Uterus (tissue), 4 donors: ENCODE data around the gene ADAMTS15. TPM values are rescaled to one million over a fixed set of nuclear protein-coding genes. Genes with fewer than 3 reads are reported as not detected.

Source experiments
- DNase-seq, 2 donors: peaks; one replicate each; pipeline ENCODE4 v3.0.0-alpha.2; 2019 to 2020
- H3K27ac ChIP-seq, 2 donors: fragments of 200-600 bp; sonication (generic); 1 replicate in 1 of 2; 2 replicates in 1 of 2; pipeline ENCODE4 v1.5.1; 2016 to 2018
- H3K27me3 ChIP-seq, 2 donors: fragments of 200-600 bp; sonication (generic); one replicate each; pipeline ENCODE4 v1.5.1; 2018 to 2019; ENCODE audit warnings: control low read depth in 1 of 2
- H3K36me3 ChIP-seq, 2 donors: fragments of 200-600 bp; sonication (generic); one replicate each; pipeline ENCODE4 v1.5.1; 2019; ENCODE audit warnings: control low read depth in 1 of 2
- H3K4me1 ChIP-seq, 2 donors: fragments of 200-600 bp; sonication (generic); one replicate each; pipeline ENCODE4 v1.5.1; 2018 to 2019; ENCODE audit warnings: control low read depth in 1 of 2
- H3K4me3 ChIP-seq, 2 donors: fragments of 200-600 bp; sonication (generic); 1 replicate in 1 of 2; 2 replicates in 1 of 2; pipeline ENCODE4 v1.5.1; 2018 to 2019; ENCODE audit warnings: mild to moderate bottlenecking in 1 of 2
- H3K9me3 ChIP-seq, 2 donors: fragments of 200-600 bp; sonication (generic); one replicate each; pipeline ENCODE4 v1.5.1; 2019; ENCODE audit warnings: control low read depth in 1 of 2
- CTCF ChIP-seq, 4 experiments: fragments of 200-600 bp in 2 of 4; fragments of 450-650 bp in 2 of 4; sonication (generic) in 2 of 4; IDR thresholded peaks; one replicate each; pipeline ENCODE4 v1.5.1; 2016 to 2019; ENCODE audit warnings: antibody characterized with exemption in 4 of 4, mild to moderate bottlenecking in 2 of 4, moderate library complexity in 1 of 4
- POLR2A ChIP-seq, 2 donors: fragments of 450-650 bp; IDR thresholded peaks; one replicate each; pipeline ENCODE4 v1.6.1; 2016; ENCODE audit warnings: antibody characterized with exemption in 2 of 2, mild to moderate bottlenecking in 1 of 2, moderate library complexity in 1 of 2
- intact Hi-C: fragments of 100-400 bp; cut with DNase I; formaldehyde crosslinking; loops from one replicate; pipeline ENCODE4 v1.15.1; 2023; ENCODE audit warnings: low total_unique reads
- total RNA-seq, 4 donors: library from RNA; depleted of rRNA in 3 of 4; stranded (reverse); fragments of >200 nt in 3 of 4; gene quantifications; one replicate each; pipeline versions ENCODE4 v1.1.0 to v1.2.4, GENCODE V29; 2014 to 2023
- donor health status: DM: yes; HTN: yes; CAD: no.

The ADAMTS15 gene
- total RNA-seq, 4 donors from 2014 or later, result 2.0 to 16.6 (median 6.1) TPM

GRCh38 chr11:130414107-130415080 lies 34.1 kb upstream of the ADAMTS15 start:
- Histone ChIP-seq H3K4me1 (no peaks in the 10 kb centered on the region), H3K36me3 (no peaks in the 10 kb centered on the region), H3K9me3 (no peaks in the 10 kb centered on the region), H3K27ac (no peak overlapping the region), H3K4me3 (no peak overlapping the region), H3K27me3 (no peaks in the 10 kb centered on the region)
- TF ChIP-seq CTCF (IDR thresholded peaks at IDR 0.05), result no peak
- no peak for TF ChIP-seq POLR2A (IDR thresholded peaks at IDR 0.05)
- intact Hi-C loops, result no loop called here
- DNase-seq, result no peak

DNA sequence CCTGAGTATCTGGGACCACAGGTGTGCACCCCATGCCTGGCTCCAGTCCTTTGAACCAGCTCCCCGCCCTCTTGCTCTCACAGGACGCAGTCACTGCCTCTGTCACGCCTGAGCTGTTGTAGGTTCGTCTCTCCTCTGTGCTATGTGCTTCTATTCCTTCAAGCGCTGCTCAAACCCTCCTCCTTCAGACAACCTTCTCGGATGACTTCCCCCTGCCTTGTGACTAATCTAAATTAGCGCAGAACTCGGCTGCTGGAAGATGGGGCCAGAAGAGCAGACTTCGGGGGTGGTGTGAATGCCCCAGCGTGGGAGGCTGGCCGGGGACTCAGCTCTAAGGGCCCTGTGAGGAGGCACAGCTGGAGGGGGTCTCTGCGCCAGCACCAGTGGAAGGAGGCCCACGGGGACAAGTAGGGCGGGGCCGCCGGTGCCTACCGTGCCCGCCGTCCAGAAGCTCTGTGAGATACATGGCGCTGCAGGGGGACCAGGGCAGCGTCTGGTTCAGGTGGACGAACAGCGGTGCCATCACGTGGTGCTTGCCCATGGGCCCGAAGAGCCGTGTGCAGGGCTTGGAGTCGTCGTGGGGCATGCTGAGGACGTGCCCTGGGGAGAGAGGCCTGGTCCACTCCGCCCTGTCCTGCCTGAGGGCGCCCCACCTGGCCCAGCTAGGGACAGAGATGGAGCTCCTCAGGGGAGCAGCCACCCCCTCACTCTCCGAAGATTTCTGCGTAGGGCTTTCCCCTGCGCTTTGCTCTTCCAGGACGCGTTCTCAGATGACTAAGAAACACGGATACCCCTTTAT lies 32.5 kb upstream of the ADAMTS15 start:
- Histone ChIP-seq H3K9me3 (no peaks in the 10 kb centered on the region), H3K4me3 (no peak overlapping the region), H3K27ac (no peak overlapping the region), H3K4me1 (no peaks in the 10 kb centered on the region), H3K36me3 (no peaks in the 10 kb centered on the region), H3K27me3 (no peaks in the 10 kb centered on the region)
- DNase-seq, result no peak
- no peak for TF ChIP-seq POLR2A (IDR thresholded peaks at IDR 0.05)
- intact Hi-C loops, result no loop called here

- Histone ChIP-seq H3K27ac (no peak overlapping the region), H3K27me3 (no peaks in the 10 kb centered on the region), H3K4me3 (no peak overlapping the region), H3K9me3 (no peaks in the 10 kb centered on the region), H3K36me3 (no peaks in the 10 kb centered on the region), H3K4me1 (no peaks in the 10 kb centered on the region)
- intact Hi-C loops, result no loop called here
- DNase-seq, result no peak
- no peak for TF ChIP-seq POLR2A (IDR thresholded peaks at IDR 0.05)
- TF ChIP-seq CTCF (IDR thresholded peaks at IDR 0.05), result no peak
Measured at GRCh38 chr11:130416530-130416882, 31.9 kb upstream of the ADAMTS15 start.

DNA sequence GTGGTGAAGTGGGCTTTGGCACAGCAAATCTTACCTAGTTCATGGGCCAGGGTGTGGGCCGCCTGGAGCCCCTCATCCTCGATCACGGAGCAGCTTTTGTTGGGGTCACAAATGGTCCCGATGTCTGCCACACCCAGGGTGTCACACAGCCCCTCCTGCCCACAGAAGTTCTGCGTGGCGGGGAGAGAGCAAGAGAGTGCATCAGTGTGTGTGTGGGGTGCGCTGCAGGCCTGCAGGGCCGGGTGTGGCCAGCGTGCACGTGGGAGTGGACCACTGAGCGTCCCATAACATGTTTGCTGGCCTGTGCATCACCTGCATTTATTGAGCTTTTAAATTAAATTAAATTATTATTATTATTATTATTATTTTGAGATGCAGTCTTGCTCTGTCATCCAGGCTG lies 31.5 kb upstream of the ADAMTS15 start:
- no peaks in the 10 kb centered on the region for H3K4me1 ChIP-seq
- DNase-seq, result no peak
- no peak for TF ChIP-seq POLR2A (IDR thresholded peaks at IDR 0.05)
- TF ChIP-seq CTCF (IDR thresholded peaks at IDR 0.05), result no peak
- no peaks in the 10 kb centered on the region for H3K27me3 ChIP-seq
- H3K36me3 ChIP-seq, result no peaks in the 10 kb centered on the region
- intact Hi-C loops, result no loop called here
- no peak overlapping the region for H3K4me3 ChIP-seq
- H3K27ac ChIP-seq, result no peak overlapping the region
- H3K9me3 ChIP-seq, result no peaks in the 10 kb centered on the region

GRCh38 chr11:130418210-130418609 lies 30.2 kb upstream of the ADAMTS15 start:
- no peaks in the 10 kb centered on the region for H3K4me1 ChIP-seq
- no peak overlapping the region for H3K27ac ChIP-seq
- intact Hi-C loops, result no loop called here
- H3K27me3 ChIP-seq, result no peaks in the 10 kb centered on the region
- no peaks in the 10 kb centered on the region for H3K9me3 ChIP-seq
- no peak overlapping the region for H3K4me3 ChIP-seq
- no peak for DNase-seq
- H3K36me3 ChIP-seq, result no peaks in the 10 kb centered on the region
- TF ChIP-seq POLR2A (IDR thresholded peaks at IDR 0.05) (no peak), CTCF (IDR thresholded peaks at IDR 0.05) (no peak)
